Upper lobe of left lung (tissue), 4 donors: Measurements from ENCODE around the gene GJB2.

ENCODE experiments used
- POLR2A ChIP-seq, 4 donors: fragments of 450-650 bp; IDR thresholded peaks; one replicate each; pipeline ENCODE4 v1.5.1; 2016 to 2017; ENCODE audit warnings: antibody characterized with exemption in 4 of 4, mild to moderate bottlenecking in 2 of 4
- POLR2AphosphoS5 ChIP-seq, 2 donors: sonication (generic); formaldehyde crosslinking; IDR thresholded peaks; one replicate each; pipeline ENCODE4 v1.5.1; 2017; ENCODE audit warnings: antibody characterized with exemption in 2 of 2
- TF ChIP-seq, protein P1 (sequence below), 6 experiments: fragments of 450-650 bp in 4 of 6; fragments of 200-600 bp in 2 of 6; sonication (generic) in 2 of 6; IDR thresholded peaks; one replicate each; pipeline ENCODE4 v1.5.1; 2016 to 2019; ENCODE audit warnings: antibody characterized with exemption in 6 of 6

GRCh38 chr13:20149762-20150161 is 43.0 kb downstream of the GJB2 start:
- no peak for TF ChIP-seq POLR2A (IDR thresholded peaks at IDR 0.05)
- TF ChIP-seq, protein P1, sequence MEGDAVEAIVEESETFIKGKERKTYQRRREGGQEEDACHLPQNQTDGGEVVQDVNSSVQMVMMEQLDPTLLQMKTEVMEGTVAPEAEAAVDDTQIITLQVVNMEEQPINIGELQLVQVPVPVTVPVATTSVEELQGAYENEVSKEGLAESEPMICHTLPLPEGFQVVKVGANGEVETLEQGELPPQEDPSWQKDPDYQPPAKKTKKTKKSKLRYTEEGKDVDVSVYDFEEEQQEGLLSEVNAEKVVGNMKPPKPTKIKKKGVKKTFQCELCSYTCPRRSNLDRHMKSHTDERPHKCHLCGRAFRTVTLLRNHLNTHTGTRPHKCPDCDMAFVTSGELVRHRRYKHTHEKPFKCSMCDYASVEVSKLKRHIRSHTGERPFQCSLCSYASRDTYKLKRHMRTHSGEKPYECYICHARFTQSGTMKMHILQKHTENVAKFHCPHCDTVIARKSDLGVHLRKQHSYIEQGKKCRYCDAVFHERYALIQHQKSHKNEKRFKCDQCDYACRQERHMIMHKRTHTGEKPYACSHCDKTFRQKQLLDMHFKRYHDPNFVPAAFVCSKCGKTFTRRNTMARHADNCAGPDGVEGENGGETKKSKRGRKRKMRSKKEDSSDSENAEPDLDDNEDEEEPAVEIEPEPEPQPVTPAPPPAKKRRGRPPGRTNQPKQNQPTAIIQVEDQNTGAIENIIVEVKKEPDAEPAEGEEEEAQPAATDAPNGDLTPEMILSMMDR (IDR thresholded peaks at IDR 0.05) = no peak
- no peak for TF ChIP-seq POLR2AphosphoS5 (IDR thresholded peaks at IDR 0.05)
